SU-DHL-6 (cell line): Measurements from ENCODE around the gene LRRC72.
"Not testable (repeated sequence)": the region's sequence is repeated elsewhere in the genome, so short reads cannot be mapped to it uniquely, and the experiment has no call there.

ENCODE experiments used
- H2AFZ ChIP-seq: fragments of 200-600 bp; sonication (generic); 2 replicates; pipeline ENCODE4 v1.6.1; 2014; ENCODE audit warnings: low read depth, mild to moderate bottlenecking, moderate library complexity, mixed read lengths, antibody characterized with exemption, low read length; ENCODE audit not compliant: severe bottlenecking
- H3F3A ChIP-seq: fragments of 200-600 bp; shearing (Covaris generic); 2 replicates; pipeline ENCODE4 v1.6.0; 2016; ENCODE audit warnings: antibody characterized with exemption, mild to moderate bottlenecking; ENCODE audit not compliant: insufficient read depth
- H3K27ac ChIP-seq: fragments of 200-600 bp; sonication (generic); 2 replicates; pipeline ENCODE4 v1.5.1; 2016; ENCODE audit warnings: low read depth, mild to moderate bottlenecking, low read length, moderate library complexity, mixed read lengths
- H3K27me3 ChIP-seq: fragments of 200-600 bp; sonication (generic), shearing (Covaris generic); 2 replicates; pipeline ENCODE4 v1.6.0; 2014; ENCODE audit warnings: mild to moderate bottlenecking, low read length
- H3K36me3 ChIP-seq: fragments of 200-600 bp; sonication (generic); 2 replicates; pipeline ENCODE4 v1.6.1; 2014; ENCODE audit warnings: mild to moderate bottlenecking, low read length, mixed read lengths
- H3K4me2 ChIP-seq: fragments of 300-600, 200-600 bp; shearing (Covaris generic), sonication (generic); 2 replicates; pipeline ENCODE4 v1.6.0; 2014; ENCODE audit warnings: low read length, low read depth, mild to moderate bottlenecking; ENCODE audit not compliant: poor library complexity, severe bottlenecking
- H3K4me3 ChIP-seq: fragments of 200-600 bp; sonication (generic); 2 replicates; pipeline ENCODE4 v1.5.1; 2014; ENCODE audit warnings: antibody characterized with exemption, low read length, mild to moderate bottlenecking, mixed read lengths; ENCODE audit not compliant: insufficient read depth, poor library complexity, severe bottlenecking
- H3K79me2 ChIP-seq: fragments of 200-600 bp; sonication (generic); 2 replicates; pipeline ENCODE4 v1.6.1; 2014; ENCODE audit warnings: mild to moderate bottlenecking, low read length, moderate library complexity; ENCODE audit not compliant: insufficient read depth
- H3K9ac ChIP-seq: fragments of 200-600 bp; sonication (generic); 2 replicates; pipeline ENCODE4 v1.7.0; 2014; ENCODE audit warnings: mild to moderate bottlenecking, low read length
- H3K9me2 ChIP-seq: fragments of 200-600 bp; sonication (generic); replicated peaks from 2 replicates; pipeline ENCODE4 v1.6.1; 2014; ENCODE audit warnings: low read length; ENCODE audit not compliant: insufficient read depth
- H3K9me3 ChIP-seq: fragments of 200-600 bp; sonication (generic); 2 replicates; pipeline ENCODE4 v1.6.1; 2014; ENCODE audit warnings: low read length, mixed read lengths; ENCODE audit not compliant: insufficient read depth
- H4K20me1 ChIP-seq: fragments of 200-600 bp; sonication (generic); 2 replicates; pipeline ENCODE4 v1.6.1; 2014; ENCODE audit warnings: low read depth, mild to moderate bottlenecking, antibody characterized with exemption, low read length, moderate library complexity, mixed read lengths
- CTCF ChIP-seq: fragments of 200-600 bp; sonication (generic); IDR thresholded peaks from one replicate; pipeline ENCODE4 v1.5.1; 2017; ENCODE audit warnings: antibody characterized with exemption, mild to moderate bottlenecking, low read length, moderate library complexity; ENCODE audit not compliant: insufficient read depth, poor library complexity, severe bottlenecking
- EZH2phosphoT487 ChIP-seq: fragments of 200-600 bp; sonication (generic), shearing (Covaris generic); conservative IDR thresholded peaks from 2 replicates; pipeline ENCODE4 v1.6.1; 2018; ENCODE audit warnings: mild to moderate bottlenecking, antibody characterized with exemption, low read length, moderate library complexity, mixed read lengths

LRRC72 gene

GRCh38 chr7:16594061-16594460 lies 67.4 kb downstream of the LRRC72 start:
- Histone ChIP-seq H3F3A (no peaks in the 10 kb centered on the region), H3K27ac (no peak overlapping the region), H3K4me2 (no peak overlapping the region), H3K4me3 (no peak overlapping the region), H3K9me3 (no peaks in the 10 kb centered on the region), H2AFZ (no peak overlapping the region), H3K27me3 (no peaks in the 10 kb centered on the region), H4K20me1 (no peaks in the 10 kb centered on the region), H3K9me2 (no peaks in the 10 kb centered on the region), H3K9ac (no peak overlapping the region), H3K79me2 (no peaks in the 10 kb centered on the region), H3K36me3 (no peaks in the 10 kb centered on the region)
- TF ChIP-seq EZH2phosphoT487: no peak
- no peak for TF ChIP-seq CTCF

GRCh38 chr7:16594676-16595075 lies 68.1 kb downstream of the LRRC72 start:
- no peak overlapping the region for H3K4me3 ChIP-seq
- no peaks in the 10 kb centered on the region for H3F3A ChIP-seq
- no peaks in the 10 kb centered on the region for H3K36me3 ChIP-seq
- no peak overlapping the region for H2AFZ ChIP-seq
- H3K27me3 ChIP-seq: no peaks in the 10 kb centered on the region
- TF ChIP-seq CTCF (no peak), EZH2phosphoT487 (no peak)
- H3K27ac ChIP-seq: no peak overlapping the region
- H3K9ac ChIP-seq: no peak overlapping the region
- H3K79me2 ChIP-seq: no peaks in the 10 kb centered on the region
- H3K9me3 ChIP-seq: no peaks in the 10 kb centered on the region
- no peaks in the 10 kb centered on the region for H3K9me2 ChIP-seq
- H3K4me2 ChIP-seq: no peak overlapping the region
- H4K20me1 ChIP-seq: no peaks in the 10 kb centered on the region

GRCh38 chr7:16595596-16595995 lies 69.0 kb downstream of the LRRC72 start:
- H3K9me3 ChIP-seq: not testable (repeated sequence)

GRCh38 chr7:16598015-16598414 lies 71.4 kb downstream of the LRRC72 start:
- no peak for TF ChIP-seq EZH2phosphoT487
- no peak for TF ChIP-seq CTCF
- H3K79me2 ChIP-seq: no peaks in the 10 kb centered on the region

More at GRCh38 chr7:16595596-16595995, 69.0 kb downstream of the LRRC72 start:
- not testable (repeated sequence) for H2AFZ ChIP-seq, H3F3A ChIP-seq, H3K9me2 ChIP-seq, H3K36me3 ChIP-seq, H3K27me3 ChIP-seq, H3K4me2 ChIP-seq, H4K20me1 ChIP-seq, H3K79me2 ChIP-seq, H3K4me3 ChIP-seq, H3K9ac ChIP-seq, H3K27ac ChIP-seq

More at GRCh38 chr7:16598015-16598414, 71.4 kb downstream of the LRRC72 start:
- no peak overlapping the region for H3K27ac ChIP-seq
- H3K4me3 ChIP-seq: no peak overlapping the region
- H3K9me2 ChIP-seq: no peaks in the 10 kb centered on the region
- H3K9me3 ChIP-seq: no peaks in the 10 kb centered on the region
- H3K36me3 ChIP-seq: no peaks in the 10 kb centered on the region
- no peak overlapping the region for H3K9ac ChIP-seq
- no peak overlapping the region for H3K4me2 ChIP-seq
- H3K27me3 ChIP-seq: no peaks in the 10 kb centered on the region
- no peak overlapping the region for H2AFZ ChIP-seq
- no peaks in the 10 kb centered on the region for H3F3A ChIP-seq
- H4K20me1 ChIP-seq: no peaks in the 10 kb centered on the region
